Measurements from ENCODE around the gene OLFML2A.
A peak's percentile ranks its signal among the peaks of the same experiment; 100 is the strongest.

DNA sequence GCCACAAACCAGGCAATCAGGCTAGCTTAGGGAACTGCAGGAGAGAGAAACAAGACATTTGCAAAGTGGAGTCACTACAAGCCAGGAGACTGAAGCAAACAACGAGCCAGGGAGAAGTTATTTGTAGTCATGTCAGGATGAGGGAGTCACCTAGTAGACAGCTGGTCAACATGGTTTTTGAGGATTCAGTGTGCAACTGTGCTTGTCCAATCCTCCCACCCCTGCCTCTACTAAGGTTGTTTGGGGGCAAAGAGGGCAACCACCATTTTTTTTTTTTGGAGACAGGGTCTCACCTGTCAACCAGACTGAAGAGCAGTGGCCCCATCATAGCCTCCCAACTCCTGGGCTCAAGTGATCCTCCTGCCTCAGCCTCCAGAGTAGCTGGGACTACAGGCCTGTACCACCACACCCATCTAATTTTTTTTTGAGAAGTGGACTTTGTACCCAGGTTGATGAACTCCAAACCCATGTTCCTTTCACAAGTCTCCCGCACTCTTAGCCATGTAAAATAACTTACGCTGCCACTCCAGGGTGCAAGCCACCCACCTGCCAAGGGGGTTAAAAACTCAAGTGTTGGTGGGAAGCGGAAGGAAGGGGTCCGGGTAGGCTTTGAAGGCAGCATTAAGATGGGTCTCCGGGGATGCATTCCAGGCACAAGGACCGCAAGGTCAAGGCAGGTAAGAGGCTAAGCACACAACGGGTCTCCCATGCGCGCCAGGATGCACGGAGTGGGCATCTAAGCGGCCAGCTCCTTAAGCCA, 83.8 kb downstream of the OLFML2A start:
- TF ChIP-seq, protein P1, sequence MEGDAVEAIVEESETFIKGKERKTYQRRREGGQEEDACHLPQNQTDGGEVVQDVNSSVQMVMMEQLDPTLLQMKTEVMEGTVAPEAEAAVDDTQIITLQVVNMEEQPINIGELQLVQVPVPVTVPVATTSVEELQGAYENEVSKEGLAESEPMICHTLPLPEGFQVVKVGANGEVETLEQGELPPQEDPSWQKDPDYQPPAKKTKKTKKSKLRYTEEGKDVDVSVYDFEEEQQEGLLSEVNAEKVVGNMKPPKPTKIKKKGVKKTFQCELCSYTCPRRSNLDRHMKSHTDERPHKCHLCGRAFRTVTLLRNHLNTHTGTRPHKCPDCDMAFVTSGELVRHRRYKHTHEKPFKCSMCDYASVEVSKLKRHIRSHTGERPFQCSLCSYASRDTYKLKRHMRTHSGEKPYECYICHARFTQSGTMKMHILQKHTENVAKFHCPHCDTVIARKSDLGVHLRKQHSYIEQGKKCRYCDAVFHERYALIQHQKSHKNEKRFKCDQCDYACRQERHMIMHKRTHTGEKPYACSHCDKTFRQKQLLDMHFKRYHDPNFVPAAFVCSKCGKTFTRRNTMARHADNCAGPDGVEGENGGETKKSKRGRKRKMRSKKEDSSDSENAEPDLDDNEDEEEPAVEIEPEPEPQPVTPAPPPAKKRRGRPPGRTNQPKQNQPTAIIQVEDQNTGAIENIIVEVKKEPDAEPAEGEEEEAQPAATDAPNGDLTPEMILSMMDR (IDR thresholded peaks at IDR 0.05): peak in 1 of 6 experiments; percentile 7
- no peak for TF ChIP-seq POLR2A (IDR thresholded peaks at IDR 0.05)
- no peak for TF ChIP-seq POLR2AphosphoS5 (IDR thresholded peaks at IDR 0.05)

All from upper lobe of left lung (tissue), 4 donors.